GM18502 (cell line): ENCODE data around the gene HAPLN2.

Experiments
- ATAC-seq: cut with Tn5 transposase; IDR thresholded peaks from one replicate; pipeline ENCODE4 v1.9.1; 2021; ENCODE audit warnings: mild to moderate bottlenecking; ENCODE audit not compliant: unreplicated experiment, poor library complexity

HAPLN2 gene

GRCh38 chr1:156643049-156643777, 24.0 kb downstream of the HAPLN2 start:
- ATAC-seq: no peak

GRCh38 chr1:156643778-156644092, 24.5 kb downstream of the HAPLN2 start:
- peak; percentile 55 for ATAC-seq

GRCh38 chr1:156644146-156644545, 24.9 kb downstream of the HAPLN2 start:
- ATAC-seq: no peak

GRCh38 chr1:156644640-156645039, 25.4 kb downstream of the HAPLN2 start:
- ATAC-seq: no peak

GRCh38 chr1:156645056-156645455, 25.8 kb downstream of the HAPLN2 start:
- ATAC-seq: no peak

GRCh38 chr1:156645666-156646065, 26.5 kb downstream of the HAPLN2 start:
- ATAC-seq: no peak

- ATAC-seq: no peak
These were observed 27.6 kb downstream of the HAPLN2 start for GRCh38 chr1:156646738-156647211.

- ATAC-seq: no peak
These were observed 28.1 kb downstream of the HAPLN2 start for GRCh38 chr1:156647351-156647750.

GRCh38 chr1:156648496-156648895, 29.3 kb downstream of the HAPLN2 start:
- no peak for ATAC-seq

GRCh38 chr1:156648951-156649350, 29.7 kb downstream of the HAPLN2 start:
- no peak for ATAC-seq

GRCh38 chr1:156652131-156652991, 33.1 kb downstream of the HAPLN2 start:
- no peak for ATAC-seq

GRCh38 chr1:156652992-156653355, 33.8 kb downstream of the HAPLN2 start:
- no peak for ATAC-seq

- ATAC-seq: no peak
These were observed 35.5 kb downstream of the HAPLN2 start for GRCh38 chr1:156654700-156655099.

- ATAC-seq: no peak
These were observed 36.1 kb downstream of the HAPLN2 start for GRCh38 chr1:156655151-156655903.

- no peak for ATAC-seq
These were observed 36.8 kb downstream of the HAPLN2 start for GRCh38 chr1:156655904-156656516.

GRCh38 chr1:156656806-156657740, 37.9 kb downstream of the HAPLN2 start:
- ATAC-seq: no peak

GRCh38 chr1:156657741-156658319, 38.6 kb downstream of the HAPLN2 start:
- ATAC-seq: no peak

- no peak for ATAC-seq
These were observed 39.3 kb downstream of the HAPLN2 start for GRCh38 chr1:156658496-156658895.

GRCh38 chr1:156658945-156659574, 39.8 kb downstream of the HAPLN2 start:
- no peak for ATAC-seq
